ENCODE data around the gene MID2. TPM values are rescaled to one million over a fixed set of nuclear protein-coding genes. Genes with fewer than 3 reads are reported as not detected.
"Not testable (repeated sequence)": the region's sequence is repeated elsewhere in the genome, so short reads cannot be mapped to it uniquely, and the experiment has no call there.

Gene MID2
- total RNA-seq, 1 experiment from 2014 or later: 3.1 TPM

GRCh38 chrX:107935664-107936433, 110.2 kb downstream of the MID2 start:
- no peak for DNase-seq (ENCODE audit: extremely low read depth, low read depth)

- DNase-seq (ENCODE audit: extremely low read depth, low read depth): no peak
Measured at GRCh38 chrX:107936434-107936730, 110.7 kb downstream of the MID2 start.

- DNase-seq (ENCODE audit: extremely low read depth, low read depth): no peak
Measured at GRCh38 chrX:107940095-107940494, 114.4 kb downstream of the MID2 start.

GRCh38 chrX:107955337-107955736, 129.7 kb downstream of the MID2 start:
- DNase-seq (ENCODE audit: extremely low read depth, low read depth): not testable (repeated sequence)

- DNase-seq (ENCODE audit: extremely low read depth, low read depth): no peak
Measured at GRCh38 chrX:107968623-107969022, 143.0 kb downstream of the MID2 start.

GRCh38 chrX:107970073-107970472, 144.4 kb downstream of the MID2 start:
- DNase-seq (ENCODE audit: extremely low read depth, low read depth): no peak

GRCh38 chrX:107971636-107972035, 146.0 kb downstream of the MID2 start:
- no peak for DNase-seq (ENCODE audit: extremely low read depth, low read depth)

Small RNA genes lying within 50 kb of the gene (small RNA-seq; reads per million reads assigned to genes)
- 0 reads per million in 2 experiments for gene RF00019

Other genes with a start within 250 kb of the MID2 start
- 82.5 and 104 TPM in 2 replicates for gene PRPS1, start 197.4 kb upstream of the MID2 start, total RNA-seq (2014; rRNA removed; shearing (Covaris generic))
- 53.9 and 57.7 TPM in 2 replicates for gene TSC22D3, start 50.1 kb upstream of the MID2 start, total RNA-seq (2014; rRNA removed; shearing (Covaris generic))
- gene NCBP2L, start 48.1 kb upstream of the MID2 start, total RNA-seq (2014; rRNA removed; shearing (Covaris generic)): not detected in 2 replicates
- gene TEX13B, start 156.5 kb downstream of the MID2 start, total RNA-seq (2014; rRNA removed; shearing (Covaris generic)): not detected in 2 replicates
- not detected in 2 replicates for gene VSIG1, start 219.2 kb downstream of the MID2 start, total RNA-seq (2014; rRNA removed; shearing (Covaris generic))

Measured in NCI-H460 (cell line).